ENCODE data around the gene ASPDH.

DNA sequence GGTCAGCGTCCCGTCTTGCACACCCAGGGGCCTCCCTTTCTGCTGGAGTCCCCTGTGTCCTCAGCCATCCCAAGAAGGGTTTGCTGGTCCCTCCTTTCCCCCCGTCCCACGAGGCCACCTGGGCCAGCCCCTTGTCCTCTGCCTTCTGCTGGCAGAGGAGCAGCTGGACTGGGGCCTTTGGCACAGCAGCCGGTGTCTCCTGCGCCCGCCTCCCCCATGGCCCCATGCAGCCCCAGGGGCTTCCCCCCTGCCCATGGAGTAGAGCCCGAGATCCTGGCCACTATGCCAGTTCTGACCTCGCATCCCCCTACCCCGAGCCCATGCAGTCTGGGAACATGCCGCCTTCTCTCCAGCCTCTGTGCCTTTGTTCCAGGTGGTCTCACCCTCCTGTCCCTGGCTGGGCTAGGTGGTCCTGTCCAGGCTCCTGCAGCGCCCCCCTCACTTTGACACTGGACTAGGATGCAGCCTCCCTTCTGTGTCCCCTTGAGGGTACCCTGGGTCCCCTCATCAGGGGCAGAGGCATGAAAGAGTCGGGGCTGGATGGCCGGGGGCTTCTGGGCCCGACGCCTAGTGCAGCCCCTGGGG is 31.4 kb downstream of the ASPDH start:
- TF ChIP-seq, protein P1, sequence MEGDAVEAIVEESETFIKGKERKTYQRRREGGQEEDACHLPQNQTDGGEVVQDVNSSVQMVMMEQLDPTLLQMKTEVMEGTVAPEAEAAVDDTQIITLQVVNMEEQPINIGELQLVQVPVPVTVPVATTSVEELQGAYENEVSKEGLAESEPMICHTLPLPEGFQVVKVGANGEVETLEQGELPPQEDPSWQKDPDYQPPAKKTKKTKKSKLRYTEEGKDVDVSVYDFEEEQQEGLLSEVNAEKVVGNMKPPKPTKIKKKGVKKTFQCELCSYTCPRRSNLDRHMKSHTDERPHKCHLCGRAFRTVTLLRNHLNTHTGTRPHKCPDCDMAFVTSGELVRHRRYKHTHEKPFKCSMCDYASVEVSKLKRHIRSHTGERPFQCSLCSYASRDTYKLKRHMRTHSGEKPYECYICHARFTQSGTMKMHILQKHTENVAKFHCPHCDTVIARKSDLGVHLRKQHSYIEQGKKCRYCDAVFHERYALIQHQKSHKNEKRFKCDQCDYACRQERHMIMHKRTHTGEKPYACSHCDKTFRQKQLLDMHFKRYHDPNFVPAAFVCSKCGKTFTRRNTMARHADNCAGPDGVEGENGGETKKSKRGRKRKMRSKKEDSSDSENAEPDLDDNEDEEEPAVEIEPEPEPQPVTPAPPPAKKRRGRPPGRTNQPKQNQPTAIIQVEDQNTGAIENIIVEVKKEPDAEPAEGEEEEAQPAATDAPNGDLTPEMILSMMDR (IDR thresholded peaks at IDR 0.05; ENCODE audit: low read depth, low read length), result no peak
- TF ChIP-seq EZH2phosphoT487 (IDR thresholded peaks at IDR 0.05; ENCODE audit: low read depth), result no peak

Data from OCI-LY3 (cell line).